GM20431 (cell line): ENCODE data around the gene PCBD1.

Experiments
- in situ Hi-C: fragments of 300-500 bp; cut with MseI, MboI; formaldehyde crosslinking; loops from one replicate; pipeline ENCODE4 v1.15.0; 2020; ENCODE audit warnings: low sequenced_read_pairs; ENCODE audit not compliant: unreplicated experiment

The PCBD1 gene

DNA sequence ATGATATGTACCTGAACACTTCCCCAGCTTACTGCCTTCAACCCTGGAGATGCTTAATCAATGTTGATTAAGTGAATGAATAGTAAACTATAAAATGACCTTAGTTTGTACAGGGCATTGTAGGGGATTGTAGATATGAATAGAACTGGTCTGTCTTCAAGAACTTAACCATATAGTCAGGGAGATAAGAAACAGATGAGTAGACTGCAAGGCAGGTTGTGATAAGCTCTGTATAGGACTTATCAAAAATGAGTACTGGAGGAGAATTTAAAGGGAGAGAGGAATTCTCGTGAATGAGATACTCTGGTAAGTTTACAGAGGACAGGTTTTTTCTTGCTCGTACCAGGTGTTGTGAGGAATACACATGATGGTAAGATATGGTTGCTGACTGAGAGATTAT, 45.0 kb downstream of the PCBD1 start:
- in situ Hi-C loops: no loop called here

DNA sequence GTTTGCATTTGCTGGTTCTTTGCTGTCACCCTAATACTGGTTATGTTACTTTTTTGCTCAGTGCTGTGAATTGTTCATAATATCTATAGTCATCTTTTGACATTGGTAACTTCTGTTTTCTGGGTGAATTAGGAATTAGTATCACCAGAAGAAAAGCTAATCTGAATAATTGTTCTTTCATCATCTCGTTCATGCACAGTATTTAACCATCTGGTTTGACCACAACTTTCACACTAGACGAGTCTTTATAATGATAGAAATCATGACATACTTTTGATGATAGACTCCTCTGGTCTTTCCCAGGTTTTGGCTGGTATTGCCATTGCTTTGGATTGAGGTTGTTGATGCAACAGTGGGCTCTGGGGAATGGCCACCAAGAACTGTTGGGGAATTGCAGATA, 47.5 kb downstream of the PCBD1 start:
- in situ Hi-C loops: no loop called here

DNA sequence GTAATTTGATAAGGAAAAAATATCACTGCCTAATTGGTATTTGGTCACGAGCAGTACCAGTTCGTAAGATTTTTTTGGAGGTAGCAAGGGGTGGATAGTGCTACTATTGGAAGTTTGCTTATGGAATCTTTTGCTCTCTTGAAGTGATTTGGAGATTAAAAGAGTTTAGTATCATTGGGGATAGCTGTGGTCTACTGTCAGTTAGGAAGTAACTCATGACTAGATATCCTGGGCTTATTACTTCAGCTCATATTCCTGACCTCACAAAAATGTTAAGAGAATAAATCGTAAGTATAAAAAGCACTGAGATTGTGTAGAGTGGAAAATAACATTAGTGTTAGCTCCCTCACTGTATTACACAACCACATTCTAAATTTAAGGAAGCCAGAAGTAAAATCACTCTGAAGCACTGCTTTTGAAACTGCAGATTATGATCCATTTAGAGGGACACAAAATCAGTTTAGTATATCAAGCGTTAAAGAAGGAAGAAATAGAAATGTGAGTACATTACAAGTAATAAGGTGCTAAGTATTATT, 50.0 kb downstream of the PCBD1 start:
- in situ Hi-C loops: no loop called here

DNA sequence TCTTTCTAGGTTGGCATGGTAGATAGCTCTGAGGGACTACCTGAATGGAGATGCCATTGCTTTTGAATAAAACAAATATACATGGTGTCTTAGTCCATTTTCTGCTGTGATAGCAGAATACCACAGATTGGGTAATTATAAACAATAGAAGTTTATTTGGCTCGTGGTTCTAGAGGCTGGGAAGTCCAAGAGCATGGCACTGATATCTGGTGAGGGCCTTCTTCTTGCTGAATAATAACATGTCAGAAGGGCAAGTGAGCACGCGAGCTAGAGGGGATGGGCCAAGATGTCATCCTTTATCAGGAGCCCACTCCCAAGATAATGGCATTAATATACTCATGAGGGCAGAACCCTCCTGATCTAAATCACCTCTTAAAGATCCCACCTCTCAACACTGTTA, 50.7 kb downstream of the PCBD1 start:
- in situ Hi-C loops: no loop called here

DNA sequence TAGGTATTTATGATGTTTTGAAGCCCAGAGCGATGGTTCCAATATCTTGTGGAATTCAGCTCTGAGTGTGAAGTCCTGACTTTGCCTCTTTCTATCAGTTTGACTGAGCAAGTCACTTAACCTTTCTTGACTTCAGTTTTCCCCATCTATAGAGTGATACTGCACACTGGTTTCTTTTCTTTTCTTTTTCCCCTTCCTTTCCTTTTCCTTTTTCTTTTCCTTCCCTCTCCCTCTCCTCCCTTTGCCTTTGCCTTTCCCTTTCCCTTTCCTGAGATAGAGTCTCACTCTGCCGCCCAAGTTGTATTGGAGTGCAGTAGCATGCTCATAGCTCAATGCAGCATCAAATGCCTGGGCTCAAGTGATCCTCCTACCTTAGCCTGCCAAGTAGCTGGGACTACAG, 52.0 kb downstream of the PCBD1 start:
- in situ Hi-C loops: no loop called here

DNA sequence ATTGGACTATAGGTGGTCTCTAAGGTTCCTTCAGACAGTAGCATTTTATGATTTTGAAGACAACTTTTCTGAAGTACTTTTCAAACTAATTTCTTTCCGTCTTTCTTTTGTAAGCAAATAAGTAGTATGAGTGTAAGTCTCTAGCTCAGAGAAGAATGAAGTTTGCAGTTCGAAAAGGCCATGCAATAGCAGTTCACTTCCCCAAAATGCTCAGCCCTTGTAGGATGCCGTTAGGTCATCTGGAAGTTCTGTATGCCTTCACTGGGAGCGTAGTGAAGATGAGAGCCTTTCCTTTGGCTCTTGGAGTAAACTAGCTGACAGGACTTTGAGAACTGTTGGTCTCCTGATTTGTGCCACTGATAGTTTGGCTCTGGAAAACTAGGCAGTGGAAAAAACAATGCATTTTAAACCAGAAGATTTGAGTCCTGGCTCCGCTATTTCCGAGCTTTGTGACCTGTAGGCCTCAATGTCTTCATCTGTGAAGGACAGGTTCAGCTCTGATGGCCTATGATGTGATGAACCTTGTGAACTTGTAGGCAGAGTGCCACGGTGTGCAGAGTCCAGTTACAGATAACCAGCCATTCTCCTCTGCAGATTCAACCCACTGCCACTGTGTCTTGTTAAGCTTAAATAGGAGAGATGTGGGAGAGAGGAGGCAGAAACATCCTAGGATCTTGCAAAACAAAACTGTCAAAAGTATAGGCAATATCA, 53.8 kb downstream of the PCBD1 start:
- in situ Hi-C loops: no loop called here

DNA sequence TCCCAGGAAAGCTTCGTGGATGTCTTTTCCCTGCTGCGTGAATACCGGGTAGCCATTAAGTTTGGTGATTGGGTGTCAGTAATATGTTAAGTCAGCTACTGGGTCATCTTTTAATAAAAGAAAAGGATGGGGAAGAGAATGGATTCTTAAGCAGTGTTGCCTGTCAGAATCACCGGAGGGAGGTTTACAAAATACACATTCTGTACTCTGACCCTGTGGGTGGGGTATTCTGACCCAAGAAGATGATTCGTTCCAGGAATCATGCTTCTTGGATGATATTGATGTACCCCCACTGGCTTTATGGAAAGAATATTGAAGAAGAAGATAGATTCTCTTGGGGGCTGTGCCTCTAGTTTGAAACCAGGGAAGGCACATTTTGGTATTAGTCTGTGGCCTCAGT, 54.3 kb downstream of the PCBD1 start:
- in situ Hi-C loops: no loop called here

DNA sequence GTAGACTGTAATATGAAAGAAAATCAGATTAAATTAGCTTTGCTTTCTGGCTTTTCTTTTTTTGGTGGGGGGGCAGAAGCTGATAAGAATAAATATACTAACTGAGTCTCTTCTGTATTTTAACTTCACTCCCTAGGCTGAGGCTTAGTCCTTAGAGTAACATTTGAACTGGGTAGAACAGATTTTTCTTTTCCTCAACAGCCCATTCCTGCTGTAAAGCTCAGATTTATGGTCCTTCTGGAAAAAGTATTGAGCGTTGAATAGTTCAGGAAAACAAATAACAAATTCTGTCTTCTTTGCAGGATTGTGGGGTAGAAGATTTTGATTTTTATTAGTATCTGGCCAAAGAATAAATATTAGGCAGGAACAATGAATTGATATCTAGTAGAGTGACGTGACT, 54.8 kb downstream of the PCBD1 start:
- in situ Hi-C loops: no loop called here
